Left ventricle myocardium inferior (tissue), 1 donor: ENCODE results near the gene BNIP5. TPM values are rescaled to one million over a fixed set of nuclear protein-coding genes. Genes with fewer than 3 reads are reported as not detected.

Experiments
- DNase-seq: peaks from one replicate; pipeline ENCODE4 v3.0.0-alpha.2; 2020
- H3K27ac ChIP-seq: fragments of 200-600 bp; replicated peaks from 2 replicates; pipeline ENCODE4 v1.8.0; 2021
- H3K27me3 ChIP-seq: fragments of 200-600 bp; 2 replicates; pipeline ENCODE4 v1.8.0; 2021; ENCODE audit warnings: low read depth
- H3K36me3 ChIP-seq: fragments of 200-600 bp; 2 replicates; pipeline ENCODE4 v1.8.0; 2021
- H3K4me1 ChIP-seq: fragments of 200-600 bp; 2 replicates; pipeline ENCODE4 v1.8.0; 2021
- H3K4me3 ChIP-seq: fragments of 200-600 bp; 2 replicates; pipeline ENCODE4 v1.8.0; 2021; ENCODE audit warnings: mild to moderate bottlenecking, moderate library complexity
- H3K9me3 ChIP-seq: fragments of 200-600 bp; replicated peaks from 2 replicates; pipeline ENCODE4 v1.8.0; 2021
- intact Hi-C: fragments of 100-400 bp; cut with micrococcal nuclease; formaldehyde crosslinking; loops from one replicate; pipeline ENCODE4 v1.11.0; 2022
- total RNA-seq: library from RNA; stranded (reverse); fragmentation: NEBNext Ultra II Directional; extraction: Animal tissue kit (Norgen Biotek cat#: 25700); gene quantifications from one replicate; pipeline ENCODE4 v1.2.1, GENCODE V29; 2021
- TF ChIP-seq, protein P1 (sequence below): fragments of 200-600 bp; IDR thresholded peaks from 2 replicates; pipeline ENCODE4 v1.8.0; 2021; ENCODE audit warnings: antibody characterized with exemption, mild to moderate bottlenecking, borderline replicate concordance
- donor health status: DM: no; HTN: yes; CAD: no; lungs with severe emphysema.

The BNIP5 gene
- total RNA-seq, 1 donor from 2014 or later = not detected

DNA sequence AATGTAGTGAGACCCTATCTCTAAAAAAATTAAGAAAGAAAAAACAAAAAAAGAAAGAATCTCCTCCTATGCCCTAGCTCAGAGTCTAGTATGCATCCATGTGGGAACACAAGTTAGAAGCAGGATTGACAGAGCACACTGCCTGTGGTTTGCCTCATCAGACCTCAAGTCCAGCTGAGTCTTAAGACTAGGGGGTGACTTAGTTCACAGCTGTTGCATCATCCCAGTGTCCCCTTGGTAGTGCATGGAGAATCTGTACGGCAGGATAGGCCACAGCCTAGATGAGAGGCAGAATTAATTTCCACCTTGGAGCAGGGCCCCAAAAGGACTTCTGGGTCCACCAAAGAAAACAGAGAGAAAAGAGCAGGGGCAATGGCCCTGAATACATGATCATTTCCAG is 53.1 kb downstream of the BNIP5 start:
- TF ChIP-seq, protein P1, sequence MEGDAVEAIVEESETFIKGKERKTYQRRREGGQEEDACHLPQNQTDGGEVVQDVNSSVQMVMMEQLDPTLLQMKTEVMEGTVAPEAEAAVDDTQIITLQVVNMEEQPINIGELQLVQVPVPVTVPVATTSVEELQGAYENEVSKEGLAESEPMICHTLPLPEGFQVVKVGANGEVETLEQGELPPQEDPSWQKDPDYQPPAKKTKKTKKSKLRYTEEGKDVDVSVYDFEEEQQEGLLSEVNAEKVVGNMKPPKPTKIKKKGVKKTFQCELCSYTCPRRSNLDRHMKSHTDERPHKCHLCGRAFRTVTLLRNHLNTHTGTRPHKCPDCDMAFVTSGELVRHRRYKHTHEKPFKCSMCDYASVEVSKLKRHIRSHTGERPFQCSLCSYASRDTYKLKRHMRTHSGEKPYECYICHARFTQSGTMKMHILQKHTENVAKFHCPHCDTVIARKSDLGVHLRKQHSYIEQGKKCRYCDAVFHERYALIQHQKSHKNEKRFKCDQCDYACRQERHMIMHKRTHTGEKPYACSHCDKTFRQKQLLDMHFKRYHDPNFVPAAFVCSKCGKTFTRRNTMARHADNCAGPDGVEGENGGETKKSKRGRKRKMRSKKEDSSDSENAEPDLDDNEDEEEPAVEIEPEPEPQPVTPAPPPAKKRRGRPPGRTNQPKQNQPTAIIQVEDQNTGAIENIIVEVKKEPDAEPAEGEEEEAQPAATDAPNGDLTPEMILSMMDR = no peak
- H3K27me3 ChIP-seq = peaks cover 92% of the 10 kb centered on the region
- H3K27ac ChIP-seq = no peak overlapping the region
- no peak for DNase-seq
- H3K4me1 ChIP-seq = no peaks in the 10 kb centered on the region
- intact Hi-C loops = no loop called here
- H3K4me3 ChIP-seq = no peak overlapping the region
- no peaks in the 10 kb centered on the region for H3K36me3 ChIP-seq
- H3K9me3 ChIP-seq = no peaks in the 10 kb centered on the region

GRCh38 chr6:36280983-36281382 is 55.7 kb downstream of the BNIP5 start:
- H3K9me3 ChIP-seq = no peaks in the 10 kb centered on the region
- no peak for DNase-seq
- TF ChIP-seq, protein P1 = no peak
- H3K27me3 ChIP-seq = peaks cover 94% of the 10 kb centered on the region
- H3K36me3 ChIP-seq = no peaks in the 10 kb centered on the region
- H3K4me1 ChIP-seq = no peaks in the 10 kb centered on the region
- intact Hi-C loops = no loop called here
- no peak overlapping the region for H3K4me3 ChIP-seq
- H3K27ac ChIP-seq = no peak overlapping the region

GRCh38 chr6:36280467-36280866 is 56.2 kb downstream of the BNIP5 start:
- no peak for DNase-seq
- H3K27ac ChIP-seq = no peak overlapping the region
- intact Hi-C loops = no loop called here
- TF ChIP-seq, protein P1 = no peak
- H3K36me3 ChIP-seq = no peaks in the 10 kb centered on the region
- no peak overlapping the region for H3K4me3 ChIP-seq
- H3K4me1 ChIP-seq = no peaks in the 10 kb centered on the region
- no peaks in the 10 kb centered on the region for H3K9me3 ChIP-seq
- peaks cover 91% of the 10 kb centered on the region for H3K27me3 ChIP-seq

DNA sequence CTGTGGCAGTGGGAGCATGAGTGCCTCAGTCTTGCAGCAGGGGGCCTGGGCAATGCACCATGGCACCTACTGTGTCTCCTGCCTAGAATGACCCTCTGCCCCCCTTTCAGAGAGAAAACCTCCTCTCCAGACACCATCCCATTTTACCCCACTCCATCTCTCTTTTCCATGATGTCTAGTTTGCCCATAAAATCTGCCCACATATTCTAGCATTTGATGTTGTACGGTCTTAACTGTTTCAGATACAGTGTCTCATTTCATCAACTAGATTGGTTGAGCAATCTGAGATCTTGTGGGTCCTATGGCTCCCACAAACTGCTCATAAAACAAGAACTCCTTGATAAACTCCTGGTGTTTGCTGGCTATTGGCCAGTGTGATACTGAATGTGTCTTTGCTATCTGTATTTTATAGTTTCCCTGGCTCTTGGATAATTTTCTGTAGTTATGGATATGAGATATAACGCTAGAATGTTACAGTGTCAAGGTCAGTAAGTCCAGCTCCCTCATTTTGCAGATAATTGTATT is 58.7 kb downstream of the BNIP5 start:
- H3K27me3 ChIP-seq = peaks cover 83% of the 10 kb centered on the region
- TF ChIP-seq, protein P1 = no peak
- intact Hi-C loops = no loop called here

DNA sequence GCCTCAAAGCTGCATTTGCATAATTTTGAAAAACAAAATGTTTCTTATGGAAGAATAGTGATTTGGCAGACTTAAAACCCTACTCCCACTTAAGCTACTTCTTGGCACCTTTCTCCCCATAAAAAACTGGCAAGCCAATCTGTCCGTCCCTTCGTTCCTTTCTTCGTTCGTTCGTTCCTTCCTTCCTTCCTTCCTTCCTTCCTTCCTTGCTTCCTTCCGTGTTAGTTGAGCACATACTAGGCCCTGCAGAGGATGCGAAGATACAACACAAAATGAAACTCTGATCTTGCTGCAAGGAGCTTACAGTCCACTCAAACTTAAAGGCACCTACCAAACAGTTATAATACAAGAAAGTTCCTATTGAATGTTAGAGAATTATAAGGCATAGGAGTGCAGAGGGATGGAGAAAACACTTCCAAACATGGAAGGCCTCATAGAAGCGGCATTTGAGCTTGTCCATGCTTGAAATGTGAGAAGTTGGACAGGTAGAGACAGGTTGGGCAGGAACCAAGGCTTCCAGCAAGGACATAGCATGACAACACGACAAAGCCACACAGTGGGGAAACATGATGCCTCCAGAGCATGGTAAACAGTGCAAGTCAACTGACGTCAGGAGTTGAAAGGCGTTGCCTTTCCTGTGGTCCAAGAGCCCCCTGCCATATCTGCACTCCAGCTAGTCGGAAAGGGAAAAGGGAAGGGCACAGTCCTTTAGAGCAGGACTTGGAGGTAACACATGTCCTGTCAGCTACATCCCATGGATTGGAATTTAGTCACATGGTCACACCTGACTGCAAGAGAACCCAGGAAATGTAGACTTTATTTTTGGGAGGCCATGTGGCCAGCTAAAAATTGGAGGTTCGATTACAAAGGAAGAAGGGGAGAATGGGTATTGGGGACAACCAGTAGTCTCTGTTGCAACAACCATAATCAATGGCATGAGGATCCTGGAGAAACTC is 59.8 kb downstream of the BNIP5 start:
- Histone ChIP-seq H3K9me3 (no peaks in the 10 kb centered on the region), H3K27me3 (peaks cover 85% of the 10 kb centered on the region), H3K27ac (no peak overlapping the region), H3K36me3 (no peaks in the 10 kb centered on the region), H3K4me3 (no peak overlapping the region), H3K4me1 (no peaks in the 10 kb centered on the region)
- intact Hi-C loops = no loop called here
- TF ChIP-seq, protein P1 = no peak
- no peak for DNase-seq

More for the DNA sequence above, 58.7 kb downstream of the BNIP5 start:
- H3K27ac ChIP-seq = no peak overlapping the region
- no peaks in the 10 kb centered on the region for H3K9me3 ChIP-seq
- no peaks in the 10 kb centered on the region for H3K36me3 ChIP-seq
- no peak overlapping the region for H3K4me3 ChIP-seq
- DNase-seq = no peak
- H3K4me1 ChIP-seq = no peaks in the 10 kb centered on the region
